WTC11 (cell line): Measurements from ENCODE around the gene RNPS1. TPM values are rescaled to one million over a fixed set of nuclear protein-coding genes. Genes with fewer than 3 reads are reported as not detected.

Experiments used
- ATAC-seq: fragments of 200-7000 bp; cut with Tn5 transposase; 2 replicates; pipeline ENCODE4 v1.10.0; 2021; ENCODE audit warnings: mild to moderate bottlenecking, moderate library complexity
- CTCF ChIA-PET: fragments of 300-600 bp; sonication (Branson Sonifier 250); formaldehyde crosslinking; loops from one replicate; lab custom pipeline; 2021; ENCODE audit warnings: antibody characterized with exemption; lab: Charles Lee
- POLR2A ChIA-PET: fragments of 350-600 bp; sonication (Branson Sonifier 250); formaldehyde crosslinking; loops from one replicate; lab custom pipeline; 2021; ENCODE audit warnings: antibody characterized with exemption; lab: Charles Lee
- DNase-seq: peaks from one replicate; pipeline ENCODE4 v3.0.0; 2021; ENCODE audit warnings: low spot score
- H3K27ac Mint-ChIP-seq: 2 replicates; pipeline ENCODE4 v1.8.0; 2021; ENCODE audit warnings: mixed read lengths
- H3K27me3 Mint-ChIP-seq: 2 replicates; pipeline ENCODE4 v1.8.0; 2021; ENCODE audit warnings: low read depth, mild to moderate bottlenecking, moderate library complexity, mixed read lengths
- H3K36me3 Mint-ChIP-seq: 2 replicates; pipeline ENCODE4 v1.8.0; 2021; ENCODE audit warnings: mixed read lengths
- H3K4me1 Mint-ChIP-seq: 2 replicates; pipeline ENCODE4 v1.8.0; 2022; ENCODE audit warnings: mixed read lengths
- H3K4me3 Mint-ChIP-seq: 2 replicates; pipeline ENCODE4 v1.8.0; 2021; ENCODE audit warnings: mild to moderate bottlenecking, moderate library complexity, mixed read lengths
- H3K9me3 Mint-ChIP-seq: 2 replicates; pipeline ENCODE4 v1.8.0; 2021; ENCODE audit warnings: mixed read lengths
- CREB1 ChIP-seq: sonication (generic); formaldehyde crosslinking; IDR thresholded peaks from 2 replicates; pipeline ENCODE4 v1.8.0; 2023; ENCODE audit warnings: mild to moderate bottlenecking, missing genetic modification reagents
- CREM ChIP-seq: sonication (generic); formaldehyde crosslinking; IDR thresholded peaks from 2 replicates; pipeline ENCODE4 v1.8.1; 2022; ENCODE audit warnings: mild to moderate bottlenecking, missing genetic modification reagents, moderate library complexity
- GABPB1 ChIP-seq: sonication (generic); formaldehyde crosslinking; IDR thresholded peaks from 2 replicates; pipeline ENCODE4 v1.8.1; 2023; ENCODE audit warnings: mild to moderate bottlenecking, missing genetic modification reagents
- KAT7 ChIP-seq: sonication (generic); formaldehyde crosslinking; IDR thresholded peaks from 2 replicates; pipeline ENCODE4 v1.8.1; 2023; ENCODE audit warnings: missing genetic modification reagents, mild to moderate bottlenecking, borderline replicate concordance
- MXD4 ChIP-seq: fragments of 250-450 bp; sonication (Bioruptor Pico); IDR thresholded peaks from 2 replicates; pipeline ENCODE4 v1.8.0; 2021; ENCODE audit warnings: mild to moderate bottlenecking, moderate library complexity, borderline replicate concordance
- RELA ChIP-seq: sonication (generic); formaldehyde crosslinking; IDR thresholded peaks from 2 replicates; pipeline ENCODE4 v1.8.1; 2022; ENCODE audit warnings: missing genetic modification reagents, mild to moderate bottlenecking, borderline replicate concordance
- SP1 ChIP-seq: sonication (generic); formaldehyde crosslinking; conservative IDR thresholded peaks from 2 replicates; pipeline ENCODE4 v1.8.1; 2022; ENCODE audit warnings: missing genetic modification reagents
- TCF7 ChIP-seq: sonication (generic); formaldehyde crosslinking; IDR thresholded peaks from 2 replicates; pipeline ENCODE4 v1.8.0; 2022; ENCODE audit warnings: mild to moderate bottlenecking, low read depth, missing genetic modification reagents, moderate library complexity
- ZNF263 ChIP-seq: sonication (generic); formaldehyde crosslinking; IDR thresholded peaks from 2 replicates; pipeline ENCODE4 v1.8.1; 2022; ENCODE audit warnings: low read depth, mild to moderate bottlenecking, moderate library complexity, missing genetic modification reagents
- total RNA-seq: library from RNA; stranded (reverse); gene quantifications from 3 replicates; pipeline ENCODE4 v1.2.3, GENCODE V29; 2021
- TF ChIP-seq, protein P1 (sequence below): sonication (generic); formaldehyde crosslinking; conservative IDR thresholded peaks from 2 replicates; pipeline ENCODE4 v1.8.1; 2022; ENCODE audit warnings: mild to moderate bottlenecking, missing genetic modification reagents
- TF ChIP-seq, protein P2 (sequence below): sonication (generic); formaldehyde crosslinking; IDR thresholded peaks from 2 replicates; pipeline ENCODE4 v1.8.1; 2022; ENCODE audit warnings: low read depth, mild to moderate bottlenecking, moderate library complexity, missing genetic modification reagents, borderline replicate concordance
- TF ChIP-seq, protein P3 (sequence below): sonication (generic); formaldehyde crosslinking; IDR thresholded peaks from 2 replicates; pipeline ENCODE4 v1.8.0; 2022; ENCODE audit warnings: mild to moderate bottlenecking, missing genetic modification reagents
- TF ChIP-seq, protein P4 (sequence below): sonication (generic); formaldehyde crosslinking; IDR thresholded peaks from 2 replicates; pipeline ENCODE4 v1.8.1; 2023; ENCODE audit warnings: mild to moderate bottlenecking, missing genetic modification reagents
- TF ChIP-seq, protein P5 (sequence below): sonication (generic); formaldehyde crosslinking; IDR thresholded peaks from 2 replicates; pipeline ENCODE4 v1.8.1; 2022; ENCODE audit warnings: low read depth, missing genetic modification reagents, borderline replicate concordance
- TF ChIP-seq, protein P6 (sequence below): fragments of 250-450 bp; sonication (Bioruptor Pico); IDR thresholded peaks from 2 replicates; pipeline ENCODE4 v1.9.0; 2021; ENCODE audit warnings: moderate library complexity, mild to moderate bottlenecking, inconsistent platforms, borderline replicate concordance

The RNPS1 gene
- total RNA-seq, 1 experiment from 2014 or later, result 331 TPM

DNA sequence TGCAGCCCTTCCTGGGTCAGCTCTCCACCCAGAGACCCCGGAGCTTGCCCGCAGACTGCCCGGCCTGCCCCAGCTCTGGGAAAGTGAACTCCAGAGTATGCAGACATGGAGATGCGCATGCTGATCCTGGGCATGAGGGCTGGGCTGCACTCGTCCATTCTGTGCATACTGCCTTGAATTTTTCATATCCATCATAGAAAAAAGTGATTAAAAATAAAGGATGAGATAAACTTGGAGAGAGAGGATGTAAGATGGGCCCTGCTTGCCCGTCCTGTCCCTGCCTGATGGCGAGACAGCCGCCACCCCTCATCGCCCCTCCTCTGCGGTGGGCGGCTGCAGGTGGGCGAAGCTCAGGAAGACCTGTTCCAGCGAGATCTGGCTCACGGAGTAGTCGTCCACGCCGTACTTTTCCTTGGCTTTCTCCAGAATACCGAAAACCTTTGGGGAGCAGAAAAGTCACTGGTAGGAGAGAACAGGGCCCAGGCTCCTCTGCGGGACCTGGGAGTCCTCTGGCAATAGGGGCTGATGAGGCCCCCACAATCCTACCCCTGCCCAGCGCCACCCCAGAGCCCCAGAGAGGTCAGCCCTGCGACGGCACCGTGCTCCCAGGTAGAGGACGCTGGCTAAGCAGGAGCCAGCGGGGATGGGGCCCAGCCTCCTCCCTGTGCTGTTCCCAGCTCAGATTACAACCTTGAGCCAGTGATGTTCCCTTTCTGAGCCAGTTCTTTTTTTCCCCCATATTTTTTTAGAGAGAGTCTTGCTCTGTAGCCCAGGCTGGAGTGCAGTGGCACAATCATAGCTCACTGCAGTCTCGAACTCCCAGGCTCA is 8.7 kb upstream of the RNPS1 start:
- TF ChIP-seq, protein P1, sequence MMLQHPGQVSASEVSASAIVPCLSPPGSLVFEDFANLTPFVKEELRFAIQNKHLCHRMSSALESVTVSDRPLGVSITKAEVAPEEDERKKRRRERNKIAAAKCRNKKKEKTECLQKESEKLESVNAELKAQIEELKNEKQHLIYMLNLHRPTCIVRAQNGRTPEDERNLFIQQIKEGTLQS, result no peak
- peak; percentile 30; the same call in 1 of the 2 replicates for TF ChIP-seq RELA (CRISPR knock-in tag)
- peaks cover 2% of the 10 kb centered on the region; the same call in 1 of the 2 replicates for H3K4me1 Mint-ChIP-seq
- ChIA-PET CTCF (interaction anchor here (0.9 to 1.3 kb wide), 2 partner anchors 82 to 146 kb away, joined by 3 to 4 read pairs; no protein-coding TSS in a partner anchor), POLR2A (no interaction called here)
- no peaks in the 10 kb centered on the region for H3K9me3 Mint-ChIP-seq
- H3K36me3 Mint-ChIP-seq, result no peaks in the 10 kb centered on the region
- H3K27ac Mint-ChIP-seq, result no peak overlapping the region
- H3K4me3 Mint-ChIP-seq, result no peak overlapping the region
- DNase-seq (no peak), ATAC-seq (0 out of 2 replicates have a peak, but pooled peaks have one; percentile 16)
- H3K27me3 Mint-ChIP-seq, result no peaks in the 10 kb centered on the region

DNA sequence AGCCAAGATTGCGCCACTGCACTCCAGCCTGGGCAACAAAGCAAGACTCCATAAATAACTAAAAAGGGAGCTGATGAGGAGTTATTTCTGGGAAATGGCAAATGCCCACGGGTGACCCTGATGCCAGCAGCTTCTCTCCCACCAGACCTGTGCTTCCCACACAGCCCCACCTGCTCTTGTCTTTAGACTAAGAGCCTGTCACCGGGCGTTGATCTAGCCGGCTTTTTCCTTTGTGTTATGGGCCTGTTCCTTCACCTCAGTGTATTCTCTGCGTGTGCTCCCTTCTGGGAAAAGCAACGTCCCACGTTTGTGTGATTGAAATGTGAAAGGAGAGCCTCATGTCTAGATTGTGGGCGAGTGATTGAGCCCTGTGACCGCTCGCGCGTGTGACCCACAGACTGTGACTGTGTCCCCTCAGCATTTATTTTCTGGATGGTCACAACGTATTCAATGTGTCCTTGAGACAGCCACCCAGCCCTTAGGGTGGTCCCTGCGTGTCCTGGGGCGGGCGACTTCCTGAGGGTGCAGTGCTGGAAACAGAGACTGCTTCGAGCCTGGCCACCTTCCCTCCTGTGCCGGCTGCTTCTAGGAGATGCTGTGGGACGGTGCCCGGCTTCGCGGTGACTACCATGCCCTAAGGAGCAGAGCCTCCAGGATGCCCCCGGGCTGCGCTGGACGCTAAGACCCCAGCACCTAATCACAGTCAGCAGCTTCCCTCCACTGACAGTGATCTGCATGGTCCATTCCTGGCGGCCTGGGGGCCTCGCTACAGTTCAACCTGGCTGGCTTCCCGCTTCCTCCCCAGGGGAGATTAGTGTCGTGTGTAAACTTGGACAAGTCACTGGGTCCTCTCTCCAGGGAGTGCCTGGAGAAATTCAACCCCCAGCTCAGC is 7.8 kb upstream of the RNPS1 start:
- Mint-ChIP-seq H3K36me3 (no peaks in the 10 kb centered on the region), H3K4me3 (no peak overlapping the region), H3K27ac (peak overlapping the region; percentile 79; the same call in 1 of the 2 replicates), H3K9me3 (no peaks in the 10 kb centered on the region), H3K27me3 (no peaks in the 10 kb centered on the region), H3K4me1 (peaks cover 2% of the 10 kb centered on the region; the same call in 1 of the 2 replicates)
- ATAC-seq (no peak), DNase-seq (no peak)
- POLR2A ChIA-PET, result interaction anchor here (0.6 kb wide), 1 partner anchor 192 kb away, joined by 3 read pairs; no protein-coding TSS in a partner anchor
- TF ChIP-seq, protein P2, sequence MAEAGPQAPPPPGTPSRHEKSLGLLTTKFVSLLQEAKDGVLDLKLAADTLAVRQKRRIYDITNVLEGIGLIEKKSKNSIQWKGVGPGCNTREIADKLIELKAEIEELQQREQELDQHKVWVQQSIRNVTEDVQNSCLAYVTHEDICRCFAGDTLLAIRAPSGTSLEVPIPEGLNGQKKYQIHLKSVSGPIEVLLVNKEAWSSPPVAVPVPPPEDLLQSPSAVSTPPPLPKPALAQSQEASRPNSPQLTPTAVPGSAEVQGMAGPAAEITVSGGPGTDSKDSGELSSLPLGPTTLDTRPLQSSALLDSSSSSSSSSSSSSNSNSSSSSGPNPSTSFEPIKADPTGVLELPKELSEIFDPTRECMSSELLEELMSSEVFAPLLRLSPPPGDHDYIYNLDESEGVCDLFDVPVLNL (CRISPR knock-in tag), result no peak
- TF ChIP-seq, protein P3, sequence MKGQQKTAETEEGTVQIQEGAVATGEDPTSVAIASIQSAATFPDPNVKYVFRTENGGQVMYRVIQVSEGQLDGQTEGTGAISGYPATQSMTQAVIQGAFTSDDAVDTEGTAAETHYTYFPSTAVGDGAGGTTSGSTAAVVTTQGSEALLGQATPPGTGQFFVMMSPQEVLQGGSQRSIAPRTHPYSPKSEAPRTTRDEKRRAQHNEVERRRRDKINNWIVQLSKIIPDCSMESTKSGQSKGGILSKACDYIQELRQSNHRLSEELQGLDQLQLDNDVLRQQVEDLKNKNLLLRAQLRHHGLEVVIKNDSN (CRISPR knock-in tag), result no peak
- TF ChIP-seq, protein P4, sequence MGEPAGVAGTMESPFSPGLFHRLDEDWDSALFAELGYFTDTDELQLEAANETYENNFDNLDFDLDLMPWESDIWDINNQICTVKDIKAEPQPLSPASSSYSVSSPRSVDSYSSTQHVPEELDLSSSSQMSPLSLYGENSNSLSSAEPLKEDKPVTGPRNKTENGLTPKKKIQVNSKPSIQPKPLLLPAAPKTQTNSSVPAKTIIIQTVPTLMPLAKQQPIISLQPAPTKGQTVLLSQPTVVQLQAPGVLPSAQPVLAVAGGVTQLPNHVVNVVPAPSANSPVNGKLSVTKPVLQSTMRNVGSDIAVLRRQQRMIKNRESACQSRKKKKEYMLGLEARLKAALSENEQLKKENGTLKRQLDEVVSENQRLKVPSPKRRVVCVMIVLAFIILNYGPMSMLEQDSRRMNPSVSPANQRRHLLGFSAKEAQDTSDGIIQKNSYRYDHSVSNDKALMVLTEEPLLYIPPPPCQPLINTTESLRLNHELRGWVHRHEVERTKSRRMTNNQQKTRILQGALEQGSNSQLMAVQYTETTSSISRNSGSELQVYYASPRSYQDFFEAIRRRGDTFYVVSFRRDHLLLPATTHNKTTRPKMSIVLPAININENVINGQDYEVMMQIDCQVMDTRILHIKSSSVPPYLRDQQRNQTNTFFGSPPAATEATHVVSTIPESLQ (CRISPR knock-in tag), result no peak
- CTCF ChIA-PET, result interaction anchor here (0.6 to 1.7 kb wide), 4 partner anchors 71 to 147 kb away, joined by 3 to 5 read pairs (median 4); no protein-coding TSS in a partner anchor

DNA sequence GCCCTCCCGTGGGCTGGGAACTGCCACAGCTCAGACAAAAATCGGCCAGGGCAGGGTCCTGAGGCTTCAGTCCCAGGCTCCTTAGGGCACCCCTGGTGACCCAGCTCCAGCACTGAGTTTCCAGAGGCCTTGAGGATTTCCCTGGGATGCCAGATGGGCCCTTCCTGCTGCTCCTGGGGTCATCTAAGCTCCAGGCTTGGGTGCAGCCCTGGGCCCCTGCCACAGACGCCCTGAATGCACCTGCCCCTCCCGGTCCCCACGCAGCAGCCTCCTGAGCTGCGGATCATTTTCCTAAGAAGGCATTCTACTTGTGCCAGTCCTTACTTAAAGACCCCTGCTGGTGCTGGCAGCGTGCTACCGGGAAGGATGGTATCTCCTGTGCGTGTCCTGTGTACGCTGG is 6.0 kb upstream of the RNPS1 start:
- ChIA-PET POLR2A (no interaction called here), CTCF (no interaction called here)
- Mint-ChIP-seq H3K27me3 (no peaks in the 10 kb centered on the region), H3K4me1 (peaks cover 9% of the 10 kb centered on the region), H3K36me3 (no peaks in the 10 kb centered on the region), H3K9me3 (no peaks in the 10 kb centered on the region), H3K27ac (no peak overlapping the region), H3K4me3 (no peak overlapping the region)
- ATAC-seq, result no peak
- no peak for DNase-seq
- TF ChIP-seq ZNF263 (CRISPR knock-in tag), result no peak
- TF ChIP-seq SP1 (CRISPR knock-in tag), result no peak
- no peak for TF ChIP-seq CREM (CRISPR knock-in tag)
- TF ChIP-seq, protein P3 (CRISPR knock-in tag), result no peak
- no peak for TF ChIP-seq MXD4 (CRISPR knock-in tag)
- TF ChIP-seq, protein P5, sequence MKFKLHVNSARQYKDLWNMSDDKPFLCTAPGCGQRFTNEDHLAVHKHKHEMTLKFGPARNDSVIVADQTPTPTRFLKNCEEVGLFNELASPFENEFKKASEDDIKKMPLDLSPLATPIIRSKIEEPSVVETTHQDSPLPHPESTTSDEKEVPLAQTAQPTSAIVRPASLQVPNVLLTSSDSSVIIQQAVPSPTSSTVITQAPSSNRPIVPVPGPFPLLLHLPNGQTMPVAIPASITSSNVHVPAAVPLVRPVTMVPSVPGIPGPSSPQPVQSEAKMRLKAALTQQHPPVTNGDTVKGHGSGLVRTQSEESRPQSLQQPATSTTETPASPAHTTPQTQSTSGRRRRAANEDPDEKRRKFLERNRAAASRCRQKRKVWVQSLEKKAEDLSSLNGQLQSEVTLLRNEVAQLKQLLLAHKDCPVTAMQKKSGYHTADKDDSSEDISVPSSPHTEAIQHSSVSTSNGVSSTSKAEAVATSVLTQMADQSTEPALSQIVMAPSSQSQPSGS (CRISPR knock-in tag), result no peak
- TF ChIP-seq TCF7 (CRISPR knock-in tag), result no peak
- TF ChIP-seq, protein P6, sequence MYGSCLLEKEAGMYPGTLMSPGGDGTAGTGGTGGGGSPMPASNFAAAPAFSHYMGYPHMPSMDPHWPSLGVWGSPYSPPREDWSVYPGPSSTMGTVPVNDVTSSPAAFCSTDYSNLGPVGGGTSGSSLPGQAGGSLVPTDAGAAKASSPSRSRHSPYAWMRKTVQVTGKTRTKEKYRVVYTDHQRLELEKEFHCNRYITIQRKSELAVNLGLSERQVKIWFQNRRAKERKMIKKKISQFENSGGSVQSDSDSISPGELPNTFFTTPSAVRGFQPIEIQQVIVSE (CRISPR knock-in tag), result no peak
- no peak for TF ChIP-seq CREB1 (CRISPR knock-in tag)
- no peak for TF ChIP-seq KAT7 (CRISPR knock-in tag)
- no peak for TF ChIP-seq GABPB1 (CRISPR knock-in tag)
